Activated B cell treated with CpG ODN at 0.5 μM for 24 hours (primary cell): Measurements from ENCODE around the gene MME. TPM values are rescaled to one million over a fixed set of nuclear protein-coding genes. Genes with fewer than 3 reads are reported as not detected.

Source experiments
- ATAC-seq: fragments of 200-7000 bp; cut with Tn5 transposase; one replicate; pipeline ENCODE4 v1.10.0; 2021; ENCODE audit warnings: low read depth, mild to moderate bottlenecking, moderate library complexity
- CTCF ChIA-PET: fragments of 350-600 bp; sonication (Branson Sonifier 250); formaldehyde crosslinking; loops from one replicate; lab custom pipeline; 2021; ENCODE audit warnings: antibody characterized with exemption; lab: Charles Lee
- POLR2A ChIA-PET: fragments of 350-600 bp; sonication (Branson Sonifier 250); formaldehyde crosslinking; loops from one replicate; lab custom pipeline; 2021; ENCODE audit warnings: antibody characterized with exemption; lab: Charles Lee
- DNase-seq: peaks from one replicate; pipeline ENCODE4 v3.0.0; 2022
- H3K27ac Mint-ChIP-seq: one replicate; pipeline ENCODE4 v1.8.0; 2020; ENCODE audit warnings: mixed read lengths
- H3K27me3 Mint-ChIP-seq: one replicate; pipeline ENCODE4 v1.8.0; 2021; ENCODE audit warnings: mixed read lengths
- H3K36me3 Mint-ChIP-seq: one replicate; pipeline ENCODE4 v1.8.0; 2021; ENCODE audit warnings: low read depth, mixed read lengths
- H3K4me1 Mint-ChIP-seq: one replicate; pipeline ENCODE4 v1.8.0; 2021; ENCODE audit warnings: mixed read lengths
- H3K4me3 Mint-ChIP-seq: one replicate; pipeline ENCODE4 v1.8.0; 2020; ENCODE audit warnings: mild to moderate bottlenecking, mixed read lengths
- H3K9me3 Mint-ChIP-seq: one replicate; pipeline ENCODE4 v1.8.0; 2020; ENCODE audit warnings: mixed read lengths
- intact Hi-C: fragments of 100-400 bp; cut with micrococcal nuclease; formaldehyde crosslinking; loops from one replicate; pipeline ENCODE4 v1.15.1; 2024
- total RNA-seq: library from RNA; stranded (reverse); gene quantifications from 2 replicates; pipeline ENCODE4 v1.2.3, GENCODE V29; 2022
- TF ChIP-seq, protein P1 (sequence below): fragments of 200-600 bp; IDR thresholded peaks from one replicate; pipeline ENCODE4 v1.8.0; 2022; ENCODE audit warnings: antibody characterized with exemption, mild to moderate bottlenecking

The MME gene
- total RNA-seq, 1 donor from 2014 or later = 3.4 TPM

DNA sequence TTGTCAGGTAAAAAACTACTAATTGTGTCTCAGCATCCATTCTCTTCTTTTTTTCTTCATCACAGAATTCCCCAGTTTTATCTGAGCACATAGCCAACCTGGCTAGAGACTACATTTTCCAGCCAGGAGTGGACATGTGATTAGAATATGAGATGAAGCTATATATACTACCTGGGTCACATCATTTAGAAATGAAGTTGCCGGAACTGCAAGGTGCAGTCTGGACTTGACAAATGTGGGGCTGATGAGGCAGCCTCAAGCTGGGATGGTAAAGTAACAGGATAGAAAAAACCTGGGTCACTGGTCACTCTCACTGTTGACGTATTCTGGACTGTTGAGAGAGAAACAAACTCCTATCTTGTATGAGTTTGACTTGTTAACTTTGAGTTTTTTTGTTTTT lies 113.7 kb downstream of the MME start:
- ChIA-PET POLR2A (no interaction called here), CTCF (no interaction called here)
- DNase-seq = no peak
- TF ChIP-seq, protein P1, sequence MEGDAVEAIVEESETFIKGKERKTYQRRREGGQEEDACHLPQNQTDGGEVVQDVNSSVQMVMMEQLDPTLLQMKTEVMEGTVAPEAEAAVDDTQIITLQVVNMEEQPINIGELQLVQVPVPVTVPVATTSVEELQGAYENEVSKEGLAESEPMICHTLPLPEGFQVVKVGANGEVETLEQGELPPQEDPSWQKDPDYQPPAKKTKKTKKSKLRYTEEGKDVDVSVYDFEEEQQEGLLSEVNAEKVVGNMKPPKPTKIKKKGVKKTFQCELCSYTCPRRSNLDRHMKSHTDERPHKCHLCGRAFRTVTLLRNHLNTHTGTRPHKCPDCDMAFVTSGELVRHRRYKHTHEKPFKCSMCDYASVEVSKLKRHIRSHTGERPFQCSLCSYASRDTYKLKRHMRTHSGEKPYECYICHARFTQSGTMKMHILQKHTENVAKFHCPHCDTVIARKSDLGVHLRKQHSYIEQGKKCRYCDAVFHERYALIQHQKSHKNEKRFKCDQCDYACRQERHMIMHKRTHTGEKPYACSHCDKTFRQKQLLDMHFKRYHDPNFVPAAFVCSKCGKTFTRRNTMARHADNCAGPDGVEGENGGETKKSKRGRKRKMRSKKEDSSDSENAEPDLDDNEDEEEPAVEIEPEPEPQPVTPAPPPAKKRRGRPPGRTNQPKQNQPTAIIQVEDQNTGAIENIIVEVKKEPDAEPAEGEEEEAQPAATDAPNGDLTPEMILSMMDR = no peak
- Mint-ChIP-seq H3K27me3 (no peaks in the 10 kb centered on the region), H3K4me3 (no peak overlapping the region), H3K9me3 (no peaks in the 10 kb centered on the region), H3K27ac (no peak overlapping the region), H3K4me1 (no peaks in the 10 kb centered on the region), H3K36me3 (no peaks in the 10 kb centered on the region)
- ATAC-seq = no peak
- intact Hi-C loops = no loop called here

DNA sequence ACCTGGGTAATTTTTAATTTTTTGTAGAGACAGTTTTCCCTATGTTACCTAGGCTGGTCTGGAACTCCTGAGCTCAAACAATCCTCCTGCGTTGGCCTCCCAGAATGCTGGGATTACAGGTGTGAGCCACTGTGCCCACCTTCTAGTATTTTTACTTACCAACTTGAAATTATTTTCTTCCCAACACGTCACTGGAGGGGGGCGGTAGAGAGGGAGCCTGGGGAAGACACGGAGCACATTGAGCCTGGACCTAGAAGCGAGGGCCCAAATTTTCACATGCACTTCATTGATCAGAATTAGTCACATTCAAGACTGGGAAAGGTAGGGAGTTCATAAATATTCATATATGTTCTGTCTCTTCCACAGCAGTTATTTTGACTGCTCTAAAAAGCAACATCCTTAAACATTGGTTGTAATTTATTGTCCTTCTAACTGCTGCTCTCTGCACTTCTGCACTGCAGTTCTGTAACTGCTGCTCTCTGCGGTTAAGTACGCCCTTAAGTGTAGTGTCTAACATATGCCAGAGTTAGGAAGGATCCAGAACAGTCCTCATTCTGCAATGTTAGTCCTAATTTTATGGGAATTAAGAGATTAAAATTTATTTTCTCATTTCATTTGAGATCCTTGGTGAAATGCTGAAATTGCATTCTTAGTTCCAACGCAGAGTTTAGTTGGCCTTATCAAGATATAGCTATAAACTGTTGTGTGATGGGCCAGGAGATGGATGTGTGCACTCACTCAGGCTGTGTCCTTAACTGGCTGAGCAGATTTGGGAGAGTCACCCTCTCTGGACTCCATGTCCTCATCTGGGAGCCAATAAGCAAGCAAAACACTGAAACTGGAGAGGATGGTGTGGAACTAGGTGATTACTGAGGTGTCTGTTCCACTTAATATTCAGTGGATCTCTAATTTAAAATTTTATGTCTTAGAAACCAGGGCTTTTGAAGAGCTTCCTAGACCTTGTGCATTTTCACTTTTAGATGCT lies 115.1 kb downstream of the MME start:
- no peaks in the 10 kb centered on the region for H3K36me3 Mint-ChIP-seq
- ChIA-PET POLR2A (no interaction called here), CTCF (no interaction called here)
- H3K9me3 Mint-ChIP-seq = no peaks in the 10 kb centered on the region
- ATAC-seq = no peak
- H3K27ac Mint-ChIP-seq = no peak overlapping the region
- no peaks in the 10 kb centered on the region for H3K27me3 Mint-ChIP-seq
- no peak overlapping the region for H3K4me3 Mint-ChIP-seq
- intact Hi-C loops = no loop called here
- TF ChIP-seq, protein P1 = no peak
- no peaks in the 10 kb centered on the region for H3K4me1 Mint-ChIP-seq
- DNase-seq = no peak

DNA sequence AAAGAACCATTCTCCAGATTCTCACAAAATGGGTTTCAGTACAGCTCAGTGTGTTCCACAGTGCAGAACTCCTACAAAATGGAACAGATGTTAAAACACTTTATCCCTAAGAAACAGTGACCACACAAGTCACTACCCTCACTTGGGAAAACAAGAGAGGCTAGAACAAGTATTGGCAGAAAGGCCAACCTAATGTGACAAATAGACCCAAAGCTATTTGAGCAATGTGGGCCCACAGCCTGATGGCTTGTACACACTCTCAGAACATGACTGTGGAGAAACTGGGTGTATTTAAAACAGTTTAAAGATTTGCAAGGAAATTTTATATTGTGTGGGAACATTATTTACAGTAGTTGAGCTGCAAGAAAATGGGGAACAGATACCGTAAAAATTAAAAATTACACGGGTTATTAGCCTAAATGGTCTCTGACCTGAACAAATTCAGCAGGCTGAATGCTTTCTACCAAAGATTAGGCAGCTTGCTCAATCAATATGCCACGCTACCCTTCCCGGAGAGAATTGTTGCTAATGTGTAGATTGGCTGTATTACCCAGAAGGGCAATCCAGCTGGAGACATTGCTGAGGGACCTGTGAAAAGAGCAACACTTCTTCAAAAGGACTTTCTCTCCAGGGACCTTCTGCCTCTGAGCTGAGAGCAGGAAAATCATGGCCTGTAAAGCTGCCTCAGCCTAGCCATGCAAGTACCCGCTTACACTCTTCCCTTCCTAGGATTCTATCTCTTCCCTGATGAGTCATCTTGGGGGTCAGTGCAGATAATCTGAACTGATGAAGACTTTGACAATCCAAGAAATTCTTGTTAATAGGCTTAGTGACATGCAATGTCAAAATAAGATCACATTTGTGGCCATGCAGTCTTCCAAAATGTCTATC lies 116.3 kb downstream of the MME start:
- H3K27me3 Mint-ChIP-seq = no peaks in the 10 kb centered on the region
- H3K36me3 Mint-ChIP-seq = no peaks in the 10 kb centered on the region
- H3K4me3 Mint-ChIP-seq = no peak overlapping the region
- H3K27ac Mint-ChIP-seq = no peak overlapping the region
- no peak for ATAC-seq
- intact Hi-C loops = no loop called here
- TF ChIP-seq, protein P1 = no peak
- no peaks in the 10 kb centered on the region for H3K9me3 Mint-ChIP-seq
- CTCF ChIA-PET = no interaction called here
- no peaks in the 10 kb centered on the region for H3K4me1 Mint-ChIP-seq
- DNase-seq = no peak
- POLR2A ChIA-PET = no interaction called here

DNA sequence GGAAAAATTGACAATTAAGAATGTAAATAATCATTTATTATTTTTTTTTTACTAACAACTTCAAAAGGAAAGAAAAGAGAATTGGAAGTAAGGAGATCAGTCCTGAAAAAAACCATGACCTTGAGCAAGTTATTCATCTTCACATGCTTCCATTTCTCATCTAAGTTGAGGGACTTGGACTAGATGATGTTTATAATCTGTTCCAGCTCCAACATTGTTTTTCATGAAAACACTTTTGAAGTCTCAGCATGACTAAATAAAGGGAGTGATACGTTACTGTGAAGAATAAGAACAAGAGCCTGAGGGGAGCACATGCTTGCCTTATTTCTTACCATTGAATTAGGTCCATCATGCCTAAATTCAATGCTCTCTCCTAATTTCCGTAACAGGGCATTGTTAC lies 117.7 kb downstream of the MME start:
- Mint-ChIP-seq H3K27me3 (no peaks in the 10 kb centered on the region), H3K9me3 (no peaks in the 10 kb centered on the region), H3K27ac (no peak overlapping the region), H3K36me3 (no peaks in the 10 kb centered on the region), H3K4me1 (no peaks in the 10 kb centered on the region), H3K4me3 (no peak overlapping the region)
- intact Hi-C loops = no loop called here
- TF ChIP-seq, protein P1 = no peak
- ATAC-seq (no peak), DNase-seq (no peak)
- ChIA-PET POLR2A (no interaction called here), CTCF (no interaction called here)

DNA sequence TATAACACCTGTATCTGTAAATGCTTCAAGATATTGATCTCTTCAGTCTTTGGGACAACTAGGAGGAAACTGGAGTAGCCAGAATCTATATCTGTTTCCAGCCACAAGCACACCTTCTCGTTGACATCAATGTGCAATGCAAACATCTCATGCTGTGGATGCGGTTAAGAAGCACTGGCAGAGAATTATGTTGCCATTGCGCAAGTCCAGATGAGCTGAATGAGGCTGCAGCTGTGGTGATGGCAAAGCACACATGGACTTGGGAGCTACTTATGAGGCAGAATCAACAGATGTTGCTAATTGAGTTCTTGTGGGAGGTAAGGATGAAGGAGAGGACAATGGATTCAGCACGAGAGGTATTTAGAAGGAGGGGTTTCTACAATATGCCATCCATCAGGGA lies 122.5 kb downstream of the MME start:
- ATAC-seq (no peak), DNase-seq (no peak)
- no peaks in the 10 kb centered on the region for H3K9me3 Mint-ChIP-seq
- no peak overlapping the region for H3K4me3 Mint-ChIP-seq
- intact Hi-C loops = no loop called here
- H3K36me3 Mint-ChIP-seq = no peaks in the 10 kb centered on the region
- TF ChIP-seq, protein P1 = no peak
- POLR2A ChIA-PET = no interaction called here
- no peak overlapping the region for H3K27ac Mint-ChIP-seq
- H3K27me3 Mint-ChIP-seq = no peaks in the 10 kb centered on the region
- H3K4me1 Mint-ChIP-seq = no peaks in the 10 kb centered on the region
- CTCF ChIA-PET = no interaction called here
